Measurements from ENCODE around the gene PDCL3. TPM values are rescaled to one million over a fixed set of nuclear protein-coding genes. Genes with fewer than 3 reads are reported as not detected.

The PDCL3 gene
- total and polyA plus RNA-seq, 7 donors: 23.1 to 80.5 (median 31.2) TPM

- no peak for DNase-seq
- TF ChIP-seq CTCF (IDR thresholded peaks at IDR 0.05): no peak
- WGBS, 3 donors: 87 to 91% (median 90%) methylated on average over 5 of the region's 5 CpGs
- intact Hi-C loops (cut with DNase I): no loop called here
- no peaks in the 10 kb centered on the region for H3K4me1 ChIP-seq
- no peak for ATAC-seq
- H3K36me3 ChIP-seq (ENCODE audit: insufficient read depth in 1 of 2, low read depth in 1 of 2): no peaks in the 10 kb centered on the region
- H3K9me3 ChIP-seq: no peaks in the 10 kb centered on the region
- H3K4me3 ChIP-seq: no peak overlapping the region
- H3K27ac ChIP-seq: no peak overlapping the region
- H3K27me3 ChIP-seq (ENCODE audit: insufficient read depth in 3 of 3, low read length in 2 of 3): no peaks in the 10 kb centered on the region
Measured at GRCh38 chr2:100551303-100551702, 11.5 kb upstream of the PDCL3 start.

GRCh38 chr2:100554798-100555407 lies 7.9 kb upstream of the PDCL3 start:
- H3K4me3 ChIP-seq: no peak overlapping the region
- no peaks in the 10 kb centered on the region for H3K36me3 ChIP-seq (ENCODE audit: insufficient read depth in 1 of 2, low read depth in 1 of 2)
- intact Hi-C loops (cut with DNase I): no loop called here
- ATAC-seq (no peak), DNase-seq (no peak)
- H3K27ac ChIP-seq: no peak overlapping the region
- H3K27me3 ChIP-seq (ENCODE audit: insufficient read depth in 3 of 3, low read length in 2 of 3): no peaks in the 10 kb centered on the region
- no peaks in the 10 kb centered on the region for H3K9me3 ChIP-seq
- no peaks in the 10 kb centered on the region for H3K4me1 ChIP-seq
- 80 to 87% (median 84%) methylated on average over 10 of the region's 10 CpGs for WGBS, 3 donors
- TF ChIP-seq CTCF (IDR thresholded peaks at IDR 0.05): no peak

- no peaks in the 10 kb centered on the region for H3K27me3 ChIP-seq (ENCODE audit: insufficient read depth in 3 of 3, low read length in 2 of 3)
- no peak overlapping the region for H3K27ac ChIP-seq
- H3K4me3 ChIP-seq: no peak overlapping the region
- no peaks in the 10 kb centered on the region for H3K9me3 ChIP-seq
- no peak for ATAC-seq
- intact Hi-C loops (cut with DNase I): no loop called here
- DNase-seq: no peak
- WGBS, 3 donors: 85 to 91% (median 87%) methylated on average over 4 of the region's 4 CpGs
- no peak for TF ChIP-seq CTCF (IDR thresholded peaks at IDR 0.05)
- H3K36me3 ChIP-seq (ENCODE audit: insufficient read depth in 1 of 2, low read depth in 1 of 2): no peaks in the 10 kb centered on the region
- H3K4me1 ChIP-seq: no peaks in the 10 kb centered on the region
Measured at GRCh38 chr2:100556746-100557145, 6.0 kb upstream of the PDCL3 start.

GRCh38 chr2:100560216-100560830 lies 2.5 kb upstream of the PDCL3 start:
- no peaks in the 10 kb centered on the region for H3K27me3 ChIP-seq (ENCODE audit: insufficient read depth in 3 of 3, low read length in 2 of 3)
- ATAC-seq: no peak
- H3K27ac ChIP-seq: no peak overlapping the region
- DNase-seq: no peak
- H3K4me3 ChIP-seq: no peak overlapping the region
- H3K36me3 ChIP-seq (ENCODE audit: insufficient read depth in 1 of 2, low read depth in 1 of 2): no peaks in the 10 kb centered on the region
- intact Hi-C loops (cut with DNase I): loop anchor here (5.0 to 10.0 kb wide), 2 partner anchors 136 to 138 kb away; no protein-coding TSS in a partner anchor
- H3K4me1 ChIP-seq: peaks cover 5% of the 10 kb centered on the region
- TF ChIP-seq CTCF (IDR thresholded peaks at IDR 0.05): no peak
- no peaks in the 10 kb centered on the region for H3K9me3 ChIP-seq
- 92 to 95% (median 94%) methylated on average over 9 of the region's 9 CpGs for WGBS, 3 donors

All from psoas muscle (tissue), 8 donors.